Stimulated activated CD4-positive, alpha-beta T cell treated with anti-CD3 and anti-CD28 coated beads, Interleukin-1b, Interleukin-23, amount 100 ng/mL, for 48 hours (primary cell): ENCODE data around the gene LINC00305.

Experiments
- DNase-seq: peaks from one replicate; pipeline ENCODE4 v3.0.0-alpha.2; 2020

The LINC00305 gene

GRCh38 chr18:64111950-64112349 lies 36.9 kb downstream of the LINC00305 start:
- DNase-seq = no peak

DNA sequence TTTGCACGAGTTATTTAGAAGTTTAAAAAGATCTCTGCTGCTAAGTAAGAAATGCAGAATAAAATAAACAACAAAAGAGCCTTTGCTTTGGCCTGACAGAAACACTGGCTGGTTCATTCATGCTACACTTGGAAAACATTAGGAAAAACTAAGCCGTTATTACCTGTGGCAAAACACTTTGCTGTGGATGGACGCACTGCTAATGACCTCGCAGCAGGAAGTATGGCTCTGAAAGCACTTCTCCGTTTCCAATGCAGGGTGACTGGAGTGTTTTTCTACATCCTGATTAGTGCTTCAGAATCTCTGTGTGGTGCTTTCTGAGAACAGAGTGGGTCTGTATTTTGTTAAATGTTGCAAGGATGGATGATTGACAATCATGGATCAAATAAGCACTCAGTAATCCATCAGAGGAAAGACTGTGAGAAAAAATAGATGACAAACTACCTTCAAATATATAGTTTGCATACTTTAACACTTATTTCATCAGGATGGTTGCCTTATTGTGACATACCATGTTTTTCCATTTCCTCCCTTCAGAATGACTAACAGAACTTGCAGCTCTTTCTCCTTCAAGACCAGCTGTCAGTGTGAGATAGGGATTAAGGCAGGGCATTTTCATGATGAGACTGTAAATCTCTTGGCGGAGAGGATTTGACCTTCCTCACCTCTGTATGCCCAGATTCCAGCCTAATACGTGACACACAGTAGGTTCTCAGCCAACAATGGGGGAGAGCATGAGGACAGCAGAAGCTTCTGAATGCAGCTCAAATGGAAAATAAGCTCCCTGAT lies 38.0 kb downstream of the LINC00305 start:
- DNase-seq = no peak

GRCh38 chr18:64103986-64104385 lies 44.9 kb downstream of the LINC00305 start:
- DNase-seq = no peak

DNA sequence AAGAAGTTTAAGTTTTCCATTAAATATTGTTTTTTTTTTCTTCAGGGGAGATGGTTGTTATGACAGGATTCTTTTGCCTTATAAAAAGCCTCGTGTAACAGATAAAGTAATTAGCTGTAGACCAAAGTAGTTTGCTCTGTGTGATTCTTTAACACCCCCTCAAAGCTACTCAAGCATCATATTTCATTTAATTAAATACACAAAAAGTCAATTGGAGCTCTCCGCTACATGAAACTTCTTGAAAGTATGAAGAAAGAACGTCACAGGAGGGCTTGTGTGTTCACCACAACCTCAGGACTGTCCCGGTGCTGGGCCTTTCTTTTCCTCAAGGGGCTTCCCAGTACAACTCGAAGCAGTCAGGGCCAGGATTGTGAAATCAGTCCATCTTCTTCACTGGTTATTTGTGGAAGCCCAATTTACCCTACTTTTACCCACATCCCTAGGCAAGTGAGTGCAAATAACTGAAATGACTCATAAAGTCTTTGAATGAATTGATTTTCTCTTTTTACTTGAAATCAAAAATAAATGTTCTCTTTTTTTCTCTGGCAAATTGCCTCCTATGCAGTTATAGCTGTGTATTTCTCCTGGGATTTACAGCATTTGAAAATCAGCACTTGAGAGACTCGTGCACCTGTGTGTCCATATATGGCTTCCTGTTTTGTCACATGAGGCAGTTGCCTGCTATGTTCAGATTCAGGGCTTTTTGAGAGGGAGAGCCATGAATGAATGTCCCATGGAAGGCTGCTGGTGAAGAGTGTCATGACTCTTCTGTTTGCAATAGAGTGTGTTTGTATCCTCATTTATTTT lies 48.6 kb downstream of the LINC00305 start:
- DNase-seq = no peak

DNA sequence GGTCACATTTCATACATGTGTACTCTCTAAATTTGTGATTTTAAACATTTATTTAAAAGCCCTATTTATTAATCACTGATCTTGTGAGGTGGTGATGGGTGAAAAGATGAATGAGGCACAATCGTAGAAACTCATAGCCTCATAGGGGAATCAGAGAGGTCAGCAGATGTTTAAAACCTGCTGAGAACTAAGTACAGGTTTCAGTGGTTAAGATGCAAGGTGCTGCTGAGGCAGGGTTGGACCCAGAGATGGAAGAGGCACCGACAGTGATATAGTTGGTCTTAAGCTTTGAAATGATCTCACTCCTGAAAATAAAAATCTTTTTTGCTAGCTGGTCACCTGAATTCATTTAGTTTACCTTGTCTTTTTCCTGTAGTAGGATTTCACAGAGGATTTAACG lies 49.6 kb downstream of the LINC00305 start:
- no peak for DNase-seq

GRCh38 chr18:64097497-64097896 lies 51.4 kb downstream of the LINC00305 start:
- no peak for DNase-seq

DNA sequence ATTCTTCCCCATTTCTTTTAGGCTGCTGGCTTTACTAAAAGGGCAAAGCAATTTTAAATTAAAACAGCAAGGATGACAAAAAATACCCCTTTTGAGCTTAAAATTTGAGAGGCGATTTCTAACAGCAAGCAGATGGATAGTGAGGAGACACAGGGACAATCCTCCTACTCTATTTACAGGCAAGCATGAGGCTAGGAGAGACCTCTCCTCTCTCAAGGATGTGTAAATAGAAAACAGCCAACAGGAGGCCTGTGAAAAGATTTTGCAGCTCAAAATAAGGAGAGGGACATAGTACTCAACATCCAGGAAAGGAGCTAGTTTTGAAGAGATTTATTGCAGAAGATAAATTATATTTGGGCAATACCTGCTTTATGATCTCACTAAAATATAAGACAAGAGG lies 53.8 kb downstream of the LINC00305 start:
- no peak for DNase-seq

- no peak for DNase-seq
Observed at GRCh38 chr18:64094210-64094609, 54.7 kb downstream of the LINC00305 start.

- DNase-seq = no peak
Observed at GRCh38 chr18:64091526-64091925, 57.4 kb downstream of the LINC00305 start.

- no peak for DNase-seq
Observed at GRCh38 chr18:64090876-64091275, 58.0 kb downstream of the LINC00305 start.

DNA sequence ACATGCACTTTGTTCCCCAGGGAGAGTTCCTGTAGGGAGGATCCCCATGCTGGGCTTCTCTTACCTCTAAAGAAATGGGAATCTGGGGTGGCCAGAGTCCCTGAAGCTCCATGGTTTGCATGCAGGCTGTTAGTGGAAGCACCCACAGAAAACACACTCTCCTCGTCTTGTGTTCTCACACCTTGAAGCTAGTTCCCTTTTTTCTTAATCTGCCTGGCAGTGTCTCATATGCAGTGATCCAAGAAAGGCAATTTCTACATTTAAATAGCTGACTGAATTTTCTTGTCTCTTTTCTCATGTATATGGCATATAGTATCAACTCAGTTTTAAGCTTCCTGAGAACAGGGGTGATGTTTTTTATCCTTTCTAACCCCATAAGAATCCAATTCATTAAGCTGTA lies 65.0 kb downstream of the LINC00305 start:
- no peak for DNase-seq

DNA sequence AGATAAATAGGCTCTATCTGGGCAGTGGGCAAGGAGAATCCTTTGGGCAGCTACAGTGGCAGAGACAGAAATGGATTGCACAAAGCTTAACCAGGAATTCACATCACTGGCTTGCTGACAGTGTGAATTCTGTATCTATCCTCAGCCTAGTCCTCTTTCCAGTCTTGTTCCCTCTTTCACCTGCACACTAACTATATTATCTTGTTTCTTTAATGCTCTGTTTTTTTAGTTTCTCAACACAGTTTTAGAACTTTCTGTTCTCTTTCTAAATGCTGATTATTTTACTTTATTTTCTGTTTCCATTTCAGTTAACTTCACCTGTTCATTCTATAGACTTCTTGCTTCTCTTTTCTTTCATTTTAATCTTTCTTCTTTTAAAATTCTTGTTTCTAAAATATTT lies 66.4 kb downstream of the LINC00305 start:
- no peak for DNase-seq

DNA sequence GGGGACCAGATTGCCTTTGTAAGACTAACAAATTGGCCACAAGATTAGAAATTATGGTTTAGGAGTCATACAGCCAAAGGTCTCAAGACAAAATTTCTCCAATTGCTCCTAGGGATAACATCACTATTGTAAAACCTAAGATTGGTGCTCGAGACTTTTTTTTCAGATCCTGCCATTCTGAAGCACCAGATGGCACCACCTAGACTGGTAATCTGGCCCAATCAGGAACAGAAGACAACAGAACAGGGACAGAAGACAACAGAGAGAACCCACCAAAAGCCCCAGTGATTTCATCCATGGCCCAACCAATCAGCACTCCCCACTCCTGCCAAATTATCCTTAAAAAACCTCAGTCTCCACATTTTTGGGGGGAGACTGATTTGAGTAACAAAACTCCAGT lies 66.8 kb downstream of the LINC00305 start:
- no peak for DNase-seq

GRCh38 chr18:64073971-64074370 lies 74.9 kb downstream of the LINC00305 start:
- no peak for DNase-seq

GRCh38 chr18:64055019-64055418 lies 93.9 kb downstream of the LINC00305 start:
- no peak for DNase-seq

GRCh38 chr18:64053246-64053645 lies 95.6 kb downstream of the LINC00305 start:
- DNase-seq = no peak

DNA sequence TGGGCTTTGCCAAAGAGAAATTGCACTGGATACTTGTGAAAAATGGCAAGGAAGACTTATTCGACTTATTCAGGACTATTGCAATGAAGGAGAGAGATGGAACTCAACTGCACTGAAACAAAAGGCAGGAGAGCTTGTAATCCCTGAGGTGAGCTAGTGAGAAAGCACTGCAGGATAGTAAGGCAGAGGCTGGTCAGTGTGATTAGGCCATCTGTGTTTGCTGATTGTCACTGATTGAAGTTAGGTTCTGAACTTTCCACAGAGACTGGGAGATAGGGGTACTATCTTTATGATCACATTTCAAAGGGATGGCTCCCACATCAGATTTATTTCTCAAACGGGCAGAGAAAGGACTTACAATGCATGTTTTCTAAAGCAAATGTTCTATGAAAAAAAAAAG lies 96.1 kb downstream of the LINC00305 start:
- DNase-seq = no peak

GRCh38 chr18:64044616-64045015 lies 104.3 kb downstream of the LINC00305 start:
- DNase-seq = no peak

GRCh38 chr18:64042728-64043358 lies 106.0 kb downstream of the LINC00305 start:
- no peak for DNase-seq

DNA sequence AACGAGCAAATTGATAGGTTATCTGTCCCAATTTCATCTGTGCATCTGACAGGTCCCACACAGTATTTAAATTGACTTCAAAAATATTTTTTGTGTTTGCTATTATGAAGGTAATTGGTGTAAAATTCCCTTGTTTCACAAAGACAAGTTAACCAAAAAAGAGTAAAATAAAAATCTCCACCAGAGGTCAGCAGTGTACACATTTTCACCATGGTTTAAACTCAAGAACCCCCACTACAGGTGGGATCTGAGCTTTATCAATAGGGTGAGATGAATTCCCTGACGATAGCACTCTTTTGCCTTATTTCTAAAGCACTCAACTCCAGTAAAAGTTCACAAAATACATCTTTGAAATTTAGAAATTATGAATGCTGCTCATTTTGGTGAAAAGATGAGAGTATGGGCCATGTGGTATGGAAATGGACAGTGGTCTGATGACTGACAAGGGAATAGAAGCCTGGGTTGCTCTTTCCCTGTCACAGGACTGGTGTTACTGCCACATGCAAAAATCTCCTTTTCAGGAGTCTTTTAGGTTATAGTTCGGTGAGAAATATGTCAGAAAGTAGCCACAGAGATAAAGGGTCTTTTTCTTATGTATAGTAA lies 111.0 kb downstream of the LINC00305 start:
- no peak for DNase-seq

DNA sequence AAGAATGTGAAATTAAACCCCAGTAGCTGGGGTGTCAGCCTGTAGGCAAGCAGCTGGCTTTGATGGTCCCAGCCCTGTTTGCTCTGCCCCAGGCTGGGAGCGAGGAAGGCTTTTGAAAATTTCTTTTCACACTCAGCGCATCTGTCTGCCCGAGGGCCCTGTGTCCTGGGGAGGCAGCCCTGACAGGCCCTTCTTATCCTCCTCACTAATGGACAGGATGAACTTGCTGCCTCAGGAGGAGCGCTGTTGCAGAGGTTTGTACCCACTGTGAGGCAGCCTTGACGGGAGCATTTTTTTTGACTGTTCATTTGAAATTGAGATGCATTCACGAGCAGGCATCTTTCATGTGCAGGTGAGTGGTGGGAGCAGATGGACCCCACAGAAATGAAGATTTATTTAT lies 116.6 kb downstream of the LINC00305 start:
- DNase-seq = no peak

DNA sequence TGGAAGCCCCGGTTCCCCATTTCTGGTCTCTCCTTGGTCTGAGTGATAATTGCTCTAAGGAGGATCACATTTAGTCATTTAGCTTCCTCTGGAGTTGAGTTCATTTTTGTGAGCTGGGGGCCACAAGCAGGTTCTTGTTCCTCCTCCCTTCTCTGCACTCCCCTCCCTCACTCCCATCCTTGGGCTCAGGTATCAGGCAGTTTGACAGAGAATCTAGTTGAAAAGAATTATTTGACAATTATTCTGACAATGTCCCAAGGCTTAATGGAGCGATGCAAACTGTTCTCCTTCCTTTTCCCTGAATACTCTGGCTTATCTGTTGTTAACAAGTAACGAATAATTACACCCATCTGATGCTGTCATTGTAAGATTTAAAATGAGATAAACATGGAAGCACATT lies 117.5 kb downstream of the LINC00305 start:
- DNase-seq = no peak
